Right lobe of liver (tissue), 4 donors: ENCODE data around the gene MROH9.

Experiments used
- CTCF ChIP-seq, 4 donors: fragments of 200-600 bp in 3 of 4; fragments of 450-650 bp in 1 of 4; IDR thresholded peaks; one replicate each; pipeline versions ENCODE4 v1.5.1 to v1.8.0; 2016 to 2022; ENCODE audit warnings: antibody characterized with exemption in 4 of 4, mild to moderate bottlenecking in 2 of 4
- POLR2A ChIP-seq: fragments of 450-650 bp; IDR thresholded peaks from one replicate; pipeline ENCODE4 v1.6.1; 2017; ENCODE audit warnings: antibody characterized with exemption, mild to moderate bottlenecking
- donor health status: DM: no; HTN: no; CAD: no.
- donor health status: DM: no; HTN: no; CAD: no.
- donor health status: DM: no; HTN: yes; CAD: no.

- TF ChIP-seq CTCF (IDR thresholded peaks at IDR 0.05) = no peak
- no peak for TF ChIP-seq POLR2A
Observed at GRCh38 chr1:171048014-171048413, 112.7 kb downstream of the MROH9 start.
